Stimulated activated naive CD8-positive, alpha-beta T cell treated with anti-CD3 and anti-CD28 coated beads, Interleukin-15, amount 100 ng/mL, for 72 hours (primary cell): ENCODE data around the gene P3H1.
A peak's percentile ranks its signal among the peaks of the same experiment; 100 is the strongest.
"Not testable (repeated sequence)": the region's sequence is repeated elsewhere in the genome, so short reads cannot be mapped to it uniquely, and the experiment has no call there.

Experiments used
- ATAC-seq: fragments of 150-1000 bp; cut with Tn5 transposase; 2 replicates; pipeline ENCODE4 v1.10.0; 2021; ENCODE audit warnings: mild to moderate bottlenecking, moderate library complexity
- DNase-seq, 2 donors: peaks; one replicate each; pipeline ENCODE4 v3.0.0; 2021 to 2022
- H3K27ac Mint-ChIP-seq, 2 donors: one replicate each; pipeline ENCODE4 v1.8.0; 2022; ENCODE audit warnings: mild to moderate bottlenecking in 2 of 2, mixed read lengths in 2 of 2, moderate library complexity in 2 of 2
- H3K27me3 Mint-ChIP-seq: one replicate; pipeline ENCODE4 v1.8.0; 2022; ENCODE audit warnings: mixed read lengths
- H3K4me1 Mint-ChIP-seq: one replicate; pipeline ENCODE4 v1.8.0; 2022; ENCODE audit warnings: mild to moderate bottlenecking, mixed read lengths
- H3K4me3 Mint-ChIP-seq, 2 donors: one replicate each; pipeline ENCODE4 v1.8.0; 2022; ENCODE audit warnings: mild to moderate bottlenecking in 2 of 2, mixed read lengths in 2 of 2, moderate library complexity in 1 of 2
- H3K9me3 Mint-ChIP-seq, 2 donors: one replicate each; pipeline ENCODE4 v1.8.0; 2022; ENCODE audit warnings: mixed read lengths in 2 of 2

P3H1 gene, protein sequence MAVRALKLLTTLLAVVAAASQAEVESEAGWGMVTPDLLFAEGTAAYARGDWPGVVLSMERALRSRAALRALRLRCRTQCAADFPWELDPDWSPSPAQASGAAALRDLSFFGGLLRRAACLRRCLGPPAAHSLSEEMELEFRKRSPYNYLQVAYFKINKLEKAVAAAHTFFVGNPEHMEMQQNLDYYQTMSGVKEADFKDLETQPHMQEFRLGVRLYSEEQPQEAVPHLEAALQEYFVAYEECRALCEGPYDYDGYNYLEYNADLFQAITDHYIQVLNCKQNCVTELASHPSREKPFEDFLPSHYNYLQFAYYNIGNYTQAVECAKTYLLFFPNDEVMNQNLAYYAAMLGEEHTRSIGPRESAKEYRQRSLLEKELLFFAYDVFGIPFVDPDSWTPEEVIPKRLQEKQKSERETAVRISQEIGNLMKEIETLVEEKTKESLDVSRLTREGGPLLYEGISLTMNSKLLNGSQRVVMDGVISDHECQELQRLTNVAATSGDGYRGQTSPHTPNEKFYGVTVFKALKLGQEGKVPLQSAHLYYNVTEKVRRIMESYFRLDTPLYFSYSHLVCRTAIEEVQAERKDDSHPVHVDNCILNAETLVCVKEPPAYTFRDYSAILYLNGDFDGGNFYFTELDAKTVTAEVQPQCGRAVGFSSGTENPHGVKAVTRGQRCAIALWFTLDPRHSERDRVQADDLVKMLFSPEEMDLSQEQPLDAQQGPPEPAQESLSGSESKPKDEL

DNA sequence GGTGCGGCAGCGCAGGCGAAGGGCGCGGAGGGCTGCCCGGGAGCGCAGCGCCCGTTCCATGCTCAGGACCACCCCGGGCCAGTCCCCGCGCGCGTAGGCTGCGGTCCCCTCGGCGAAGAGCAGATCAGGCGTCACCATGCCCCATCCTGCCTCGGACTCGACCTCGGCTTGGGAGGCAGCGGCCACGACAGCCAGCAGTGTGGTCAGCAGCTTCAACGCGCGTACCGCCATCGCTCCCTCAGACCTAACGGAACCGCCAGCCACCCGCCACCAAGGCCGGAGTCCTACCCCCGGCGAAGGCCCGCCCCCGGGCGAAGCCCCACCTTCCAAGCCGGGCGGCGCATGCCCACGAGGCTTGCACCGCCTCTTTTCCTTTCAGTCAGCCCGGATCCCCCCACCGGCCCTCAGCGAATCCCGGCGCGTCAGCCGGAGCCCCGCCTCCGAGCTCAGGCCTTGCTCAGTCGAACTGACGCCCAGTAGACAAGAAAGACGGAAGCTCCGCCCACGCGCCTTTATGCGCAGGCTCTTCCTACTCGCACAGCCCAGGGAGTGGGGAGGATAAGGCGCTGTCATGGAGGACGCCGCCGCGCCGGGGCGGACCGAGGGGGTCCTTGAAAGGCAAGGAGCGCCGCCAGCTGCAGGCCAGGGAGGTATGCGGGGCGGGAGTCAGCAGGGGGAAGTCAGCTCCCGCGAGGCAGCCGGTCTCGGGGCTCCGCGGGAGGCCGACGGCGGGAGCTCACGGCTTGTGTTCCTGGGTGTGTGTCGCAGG is at the start of gene P3H1, which contains the start of gene C1orf50:
Gene P3H1, minus strand, starts transcription at position 288 of the 769 bp plus-strand sequence. Its CDS starts 57 bp downstream, at position 231.
Gene C1orf50, plus strand, starts transcription at position 509 of the 769 bp plus-strand sequence. Its CDS starts 63 bp downstream, at position 572.
- Mint-ChIP-seq H3K4me1 (peaks cover 41% of the 10 kb centered on the region), H3K4me3 (no peak within 1 kb of the TSS), H3K27me3 (no peaks in the 10 kb centered on the region), H3K9me3 (no peaks in the 10 kb centered on the region), H3K27ac (peak within 1 kb of the TSS; percentile 98)
- peak; percentile 99 to 100 for DNase-seq
- ATAC-seq: peak; percentile 93

DNA sequence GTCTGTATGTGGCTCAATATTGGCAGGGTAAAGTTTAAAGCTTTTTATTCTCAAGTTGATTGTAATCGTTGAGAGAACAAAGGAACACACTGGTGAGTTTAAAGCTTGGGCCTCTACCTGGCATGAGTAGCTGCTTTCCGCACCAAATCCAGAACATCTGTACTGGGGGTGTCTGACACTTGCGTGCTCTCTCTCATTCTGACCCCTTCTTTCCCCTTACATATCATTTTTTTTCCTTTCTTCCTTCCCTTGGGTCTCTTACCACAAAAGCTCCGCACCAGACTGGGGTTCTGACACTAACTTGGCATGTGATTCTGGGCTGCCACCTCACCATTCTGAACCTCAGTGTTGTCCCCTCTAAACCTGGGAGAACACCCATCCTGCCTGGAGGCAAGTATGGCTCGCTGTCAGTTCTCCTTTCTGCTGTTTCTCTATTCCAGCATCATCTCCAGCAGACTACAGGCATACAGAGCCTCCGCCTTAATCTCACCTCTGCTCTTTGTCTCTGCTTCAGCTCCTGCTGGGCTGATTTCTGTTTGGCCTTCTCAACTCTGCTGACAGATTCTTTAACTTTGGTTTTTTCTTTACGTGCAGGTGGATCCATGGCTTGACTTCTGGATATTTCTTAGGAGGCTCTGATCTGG is 49.2 kb upstream of the P3H1 start:
- peaks cover 30% of the 10 kb centered on the region for H3K4me1 Mint-ChIP-seq
- no peaks in the 10 kb centered on the region for H3K9me3 Mint-ChIP-seq
- H3K27ac Mint-ChIP-seq: peak overlapping the region; percentile 23 to 87
- DNase-seq: peak in 1 of 2 donors; percentile 14
- peak overlapping the region; percentile 91 to 92 for H3K4me3 Mint-ChIP-seq
- peak; percentile 8 for ATAC-seq
- no peaks in the 10 kb centered on the region for H3K27me3 Mint-ChIP-seq

DNA sequence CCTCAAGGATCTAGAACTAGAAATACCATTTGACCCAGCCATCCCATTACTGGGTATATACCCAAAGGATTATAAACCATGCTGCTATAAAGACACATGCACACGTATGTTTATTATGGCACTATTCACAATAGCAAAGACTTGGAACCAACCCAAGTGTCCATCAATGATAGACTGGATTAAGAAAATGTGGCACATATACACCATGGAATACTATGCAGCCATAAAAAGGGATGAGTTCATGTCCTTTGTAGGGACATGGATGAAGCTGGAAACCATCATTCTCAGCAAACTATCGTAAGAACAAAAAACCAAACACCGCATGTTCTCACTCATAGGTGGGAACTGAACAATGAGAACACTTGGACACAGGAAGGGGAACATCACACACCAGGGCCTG is 48.0 kb upstream of the P3H1 start:
- not testable (repeated sequence) for H3K4me3 Mint-ChIP-seq, DNase-seq, H3K27me3 Mint-ChIP-seq, H3K27ac Mint-ChIP-seq, H3K9me3 Mint-ChIP-seq, ATAC-seq
- H3K4me1 Mint-ChIP-seq: peaks cover 23% of the 10 kb centered on the region

DNA sequence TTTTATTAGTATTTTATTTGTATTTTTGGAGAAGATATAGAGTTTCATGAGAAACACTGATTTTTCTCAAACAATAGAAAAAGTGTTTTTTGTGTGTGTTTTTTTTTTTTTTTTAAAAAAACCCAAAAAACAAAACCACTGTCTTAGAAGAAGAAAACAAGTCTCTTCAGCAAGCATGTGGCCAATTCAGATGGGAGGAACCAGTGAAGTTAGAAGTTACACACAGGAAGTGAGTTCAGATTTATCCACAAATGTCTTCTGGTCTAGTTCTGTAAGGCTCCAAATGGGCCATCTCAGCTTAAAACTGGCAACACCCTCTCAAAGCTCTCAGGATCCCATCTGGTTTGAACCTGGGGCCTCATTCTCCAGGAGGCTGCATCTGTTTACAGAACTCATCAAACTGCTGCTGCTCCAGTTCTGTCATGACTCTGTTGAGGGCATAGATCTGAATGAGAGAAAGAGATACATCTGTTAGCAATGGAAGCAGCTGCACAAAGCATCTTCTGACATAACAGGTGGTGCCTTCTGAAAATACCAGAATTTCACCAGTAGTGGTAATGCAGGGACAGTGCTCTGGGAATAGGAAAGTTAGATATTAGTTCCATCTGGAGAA is 40.3 kb upstream of the P3H1 start:
- H3K27ac Mint-ChIP-seq: no peak overlapping the region

DNA sequence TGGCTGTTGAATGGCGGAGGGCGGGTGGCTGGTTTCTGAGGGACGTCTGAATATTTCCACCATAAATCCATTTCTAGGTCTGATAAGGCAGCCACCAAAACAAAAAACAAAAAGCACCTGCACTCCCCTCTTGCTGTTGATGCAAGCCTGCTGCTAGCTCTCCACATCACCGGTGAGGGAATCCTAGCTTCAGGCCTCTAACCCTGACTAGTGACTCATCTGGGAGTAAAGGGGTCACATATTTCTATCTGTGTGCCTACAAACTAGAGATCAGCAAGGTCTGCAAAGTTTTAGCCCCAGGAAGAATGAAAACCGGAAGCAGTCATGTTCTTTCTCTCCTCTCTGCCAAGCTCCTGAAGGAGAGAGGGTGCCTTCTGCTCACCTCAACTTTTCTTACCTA is 39.8 kb upstream of the P3H1 start:
- no peak for DNase-seq
- H3K27ac Mint-ChIP-seq: peak overlapping the region in 1 of 2 donors; percentile 12
- no peaks in the 10 kb centered on the region for H3K9me3 Mint-ChIP-seq
- no peaks in the 10 kb centered on the region for H3K4me1 Mint-ChIP-seq
- H3K27me3 Mint-ChIP-seq: no peaks in the 10 kb centered on the region
- H3K4me3 Mint-ChIP-seq: no peak overlapping the region
- no peak for ATAC-seq

More for the DNA sequence above, 40.3 kb upstream of the P3H1 start:
- H3K27me3 Mint-ChIP-seq: no peaks in the 10 kb centered on the region
- ATAC-seq (no peak), DNase-seq (no peak)
- H3K4me3 Mint-ChIP-seq: no peak overlapping the region
- H3K4me1 Mint-ChIP-seq: no peaks in the 10 kb centered on the region
- no peaks in the 10 kb centered on the region for H3K9me3 Mint-ChIP-seq

DNA sequence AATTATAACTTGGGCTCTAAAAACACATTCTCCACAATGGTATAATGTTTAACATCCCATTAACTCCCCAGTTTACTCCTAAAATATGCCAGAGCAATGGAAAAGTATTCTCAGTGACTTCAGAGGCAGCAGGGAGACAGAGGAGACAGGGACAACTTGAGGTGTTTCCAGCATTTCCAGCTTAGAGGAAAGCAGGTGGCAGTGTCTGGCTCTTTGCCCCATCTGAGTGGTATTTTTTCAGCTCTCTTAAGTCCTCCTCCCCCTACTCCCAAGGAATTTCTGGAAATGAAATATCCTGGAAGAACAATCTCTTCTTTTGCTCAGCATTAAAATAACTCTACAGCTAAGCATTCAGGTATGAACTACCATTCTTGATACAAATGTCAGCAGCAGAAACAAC is 39.3 kb upstream of the P3H1 start:
- Mint-ChIP-seq H3K4me1 (no peaks in the 10 kb centered on the region), H3K9me3 (no peaks in the 10 kb centered on the region), H3K4me3 (no peak overlapping the region), H3K27me3 (no peaks in the 10 kb centered on the region), H3K27ac (no peak overlapping the region)
- DNase-seq (no peak), ATAC-seq (no peak)

DNA sequence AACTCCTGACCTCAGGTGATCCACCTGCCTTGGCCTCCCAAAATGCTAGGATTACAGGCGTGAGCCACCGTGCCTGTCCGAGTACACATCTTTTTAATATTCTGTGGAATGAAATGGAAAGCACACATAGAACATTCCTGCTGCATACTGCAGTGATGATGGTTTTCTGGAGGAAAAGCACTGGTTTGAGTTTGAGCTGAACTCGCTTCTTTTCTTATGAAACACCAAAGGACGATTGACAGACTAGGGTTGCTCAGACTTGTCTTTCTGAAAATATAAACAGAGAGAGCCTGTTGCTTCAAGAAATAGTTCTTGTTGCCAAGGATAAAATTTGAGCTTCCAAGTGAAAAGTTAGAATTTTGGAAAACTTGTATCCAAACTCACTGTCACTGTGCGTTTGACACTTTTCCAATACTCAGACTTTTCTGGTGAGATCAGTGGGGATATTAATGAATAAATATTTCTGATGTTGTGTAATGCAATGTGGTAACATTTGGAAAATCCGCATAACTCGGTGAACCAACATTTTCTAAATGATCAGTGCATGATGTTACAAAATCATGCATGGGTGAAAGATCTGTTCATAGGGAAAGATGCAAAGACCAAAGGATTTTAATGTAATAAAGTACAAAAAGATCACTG is 35.1 kb upstream of the P3H1 start:
- DNase-seq (no peak), ATAC-seq (no peak)
- Mint-ChIP-seq H3K4me1 (no peaks in the 10 kb centered on the region), H3K9me3 (no peaks in the 10 kb centered on the region), H3K27ac (no peak overlapping the region), H3K27me3 (no peaks in the 10 kb centered on the region), H3K4me3 (no peak overlapping the region)

DNA sequence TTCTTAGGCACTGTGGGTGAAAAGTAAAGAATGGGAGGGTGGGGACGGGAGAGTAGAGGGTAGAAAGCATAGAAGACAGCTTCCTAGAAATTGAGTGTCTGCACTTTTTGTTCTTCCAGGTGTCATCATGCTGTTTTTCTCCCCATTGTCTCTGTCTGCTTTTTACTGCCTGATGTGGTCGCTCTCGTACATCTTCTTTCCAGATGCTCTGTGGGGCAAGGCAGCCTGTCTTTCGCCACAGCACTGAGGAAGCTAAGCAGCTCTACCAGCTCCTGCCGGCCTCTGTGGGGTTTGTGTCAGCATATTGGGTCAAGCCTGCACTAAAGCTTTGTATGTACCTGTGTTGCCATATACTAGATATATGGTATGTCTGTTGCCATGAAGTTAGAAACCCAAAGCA is 31.2 kb upstream of the P3H1 start:
- Mint-ChIP-seq H3K27me3 (no peaks in the 10 kb centered on the region), H3K4me3 (no peak overlapping the region), H3K4me1 (no peaks in the 10 kb centered on the region), H3K9me3 (no peaks in the 10 kb centered on the region), H3K27ac (no peak overlapping the region)
- no peak for DNase-seq
- no peak for ATAC-seq

DNA sequence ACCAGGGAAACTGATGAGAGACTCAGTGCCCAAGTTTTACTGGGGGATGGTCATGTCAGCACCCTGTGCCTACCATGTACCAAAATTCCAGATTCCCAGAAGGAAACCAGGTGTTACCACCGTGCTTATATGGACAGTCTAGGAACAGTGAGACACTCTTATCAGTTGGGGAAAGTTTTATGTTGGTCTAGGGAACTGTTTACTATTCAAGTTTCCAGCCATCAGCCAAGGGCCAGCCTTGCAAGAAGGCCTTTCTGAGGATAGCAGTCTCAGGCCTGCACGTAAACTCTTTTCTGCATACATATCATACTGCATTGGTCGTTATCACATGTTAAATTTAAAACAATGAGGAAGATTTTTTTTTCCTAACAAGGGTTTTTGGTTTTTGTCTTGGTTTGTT is 30.6 kb upstream of the P3H1 start:
- Mint-ChIP-seq H3K27ac (no peak overlapping the region), H3K4me1 (no peaks in the 10 kb centered on the region), H3K27me3 (no peaks in the 10 kb centered on the region), H3K4me3 (no peak overlapping the region), H3K9me3 (no peaks in the 10 kb centered on the region)
- no peak for ATAC-seq
- no peak for DNase-seq

DNA sequence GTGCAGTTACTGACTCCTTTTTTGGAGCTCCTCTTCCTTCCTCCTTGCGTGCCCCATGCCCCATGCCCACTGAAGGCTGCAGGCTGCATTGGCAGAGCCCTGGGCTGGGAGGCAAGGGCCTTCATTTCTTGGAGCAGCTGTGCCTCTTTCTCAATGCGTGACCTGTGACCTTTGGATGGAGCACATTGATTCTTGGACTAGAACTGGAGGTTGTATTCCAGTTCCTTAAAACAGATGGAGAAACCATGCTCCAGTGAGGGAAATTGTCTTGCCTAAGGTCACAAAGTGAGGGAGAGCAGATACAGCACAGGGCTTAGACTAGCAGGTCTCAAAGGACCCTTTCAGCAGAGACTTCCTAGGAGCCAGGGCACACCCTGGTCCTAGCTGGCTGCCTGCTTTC is 27.0 kb upstream of the P3H1 start:
- ATAC-seq (no peak), DNase-seq (no peak)
- H3K27me3 Mint-ChIP-seq: no peaks in the 10 kb centered on the region
- H3K9me3 Mint-ChIP-seq: no peaks in the 10 kb centered on the region
- no peak overlapping the region for H3K27ac Mint-ChIP-seq
- H3K4me3 Mint-ChIP-seq: no peak overlapping the region
- no peaks in the 10 kb centered on the region for H3K4me1 Mint-ChIP-seq

DNA sequence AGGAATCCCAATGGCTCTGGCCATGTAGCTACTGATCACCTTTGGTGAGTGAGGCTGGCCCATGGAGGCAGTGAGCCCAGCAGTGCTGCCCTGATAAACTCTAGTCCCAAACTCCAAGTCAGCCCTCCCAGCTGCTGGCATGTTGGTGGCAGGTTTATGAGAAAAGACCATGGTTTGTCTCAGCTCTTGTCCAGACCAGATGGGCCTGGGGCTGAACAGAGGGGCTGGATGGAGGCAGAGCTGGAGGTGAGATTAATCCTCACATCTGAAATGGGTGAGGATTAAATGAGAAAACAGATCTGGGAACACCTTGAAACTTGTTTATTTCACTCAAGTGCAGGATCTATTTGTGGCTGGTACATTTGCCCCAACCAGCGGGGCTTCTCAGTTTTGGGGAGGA is 21.2 kb upstream of the P3H1 start:
- H3K27ac Mint-ChIP-seq: no peak overlapping the region
- DNase-seq (no peak), ATAC-seq (no peak)
- no peaks in the 10 kb centered on the region for H3K9me3 Mint-ChIP-seq
- H3K4me1 Mint-ChIP-seq: peaks cover 30% of the 10 kb centered on the region
- H3K27me3 Mint-ChIP-seq: no peaks in the 10 kb centered on the region
- no peak overlapping the region for H3K4me3 Mint-ChIP-seq

DNA sequence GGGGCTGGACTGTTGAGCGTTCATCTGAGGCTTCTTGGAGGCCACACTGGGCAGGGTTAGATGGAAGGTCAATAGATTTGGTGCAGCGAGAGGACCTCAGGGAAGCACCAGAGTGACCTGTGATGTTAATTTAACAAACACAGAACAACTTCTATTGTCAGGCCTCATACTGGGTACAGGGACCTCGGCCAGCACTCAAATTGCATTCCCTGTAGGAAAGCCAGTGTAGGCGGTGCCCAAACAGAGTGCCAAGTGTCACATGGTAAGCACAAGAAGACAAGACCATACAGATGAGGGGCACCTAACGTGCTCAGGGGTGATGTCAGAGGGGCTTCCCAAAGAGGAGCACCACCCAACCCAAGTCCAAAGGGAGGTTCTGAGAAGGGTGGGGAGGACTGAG is 19.3 kb upstream of the P3H1 start:
- no peaks in the 10 kb centered on the region for H3K27me3 Mint-ChIP-seq
- H3K4me1 Mint-ChIP-seq: peaks cover 30% of the 10 kb centered on the region
- no peak overlapping the region for H3K27ac Mint-ChIP-seq
- H3K9me3 Mint-ChIP-seq: no peaks in the 10 kb centered on the region
- DNase-seq: no peak
- H3K4me3 Mint-ChIP-seq: peak overlapping the region in 1 of 2 donors; percentile 60
- ATAC-seq: no peak

DNA sequence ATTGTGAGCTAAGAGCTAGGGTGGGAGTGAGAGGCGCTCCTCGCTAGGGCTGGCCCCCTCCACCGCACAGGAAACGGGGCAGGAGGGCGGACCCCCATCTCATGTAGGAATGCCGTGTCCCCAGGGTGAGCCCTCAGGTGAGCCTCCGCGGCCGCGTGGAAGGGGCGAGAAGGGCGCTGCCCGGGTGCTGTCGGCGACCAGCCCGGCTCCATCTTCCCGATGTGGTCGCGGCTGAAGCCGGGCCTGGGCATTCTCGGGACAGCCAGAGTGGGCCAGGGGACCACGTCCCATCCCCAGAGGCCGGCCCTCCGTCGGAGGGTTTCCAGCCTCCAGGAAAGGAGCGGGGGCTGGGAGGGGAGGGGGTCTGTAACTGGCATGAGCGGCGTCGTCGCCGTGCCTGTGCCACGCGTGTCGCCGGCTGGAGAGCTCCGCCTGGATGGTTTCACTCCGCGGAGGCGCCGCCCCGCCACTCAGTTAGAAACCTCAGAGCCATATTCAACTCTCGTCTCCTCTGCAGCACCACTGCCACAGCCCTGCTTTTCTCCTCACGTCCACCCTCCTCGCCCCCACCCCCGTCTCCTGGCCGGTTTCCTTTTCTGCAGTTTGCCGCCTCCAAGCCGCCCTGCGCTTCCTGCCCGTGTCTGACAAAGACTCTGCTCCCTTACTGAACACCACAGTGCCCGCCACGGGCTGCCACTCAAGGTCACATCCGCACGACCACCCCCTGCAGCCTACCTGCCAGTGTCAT is 18.3 kb upstream of the P3H1 start, which contains the start of gene TMEM269:
Gene TMEM269, plus strand, starts transcription at position 46 of the 748 bp plus-strand sequence. CDS start 4,903 bp downstream, outside the sequence.
- H3K9me3 Mint-ChIP-seq: no peaks in the 10 kb centered on the region
- H3K27me3 Mint-ChIP-seq: no peaks in the 10 kb centered on the region
- ATAC-seq: peak; percentile 84
- peak within 1 kb of the TSS; percentile 50 to 54 for H3K27ac Mint-ChIP-seq
- peak within 1 kb of the TSS; percentile 60 to 82 for H3K4me3 Mint-ChIP-seq
- peaks cover 30% of the 10 kb centered on the region for H3K4me1 Mint-ChIP-seq
- peak; percentile 32 to 43 for DNase-seq

DNA sequence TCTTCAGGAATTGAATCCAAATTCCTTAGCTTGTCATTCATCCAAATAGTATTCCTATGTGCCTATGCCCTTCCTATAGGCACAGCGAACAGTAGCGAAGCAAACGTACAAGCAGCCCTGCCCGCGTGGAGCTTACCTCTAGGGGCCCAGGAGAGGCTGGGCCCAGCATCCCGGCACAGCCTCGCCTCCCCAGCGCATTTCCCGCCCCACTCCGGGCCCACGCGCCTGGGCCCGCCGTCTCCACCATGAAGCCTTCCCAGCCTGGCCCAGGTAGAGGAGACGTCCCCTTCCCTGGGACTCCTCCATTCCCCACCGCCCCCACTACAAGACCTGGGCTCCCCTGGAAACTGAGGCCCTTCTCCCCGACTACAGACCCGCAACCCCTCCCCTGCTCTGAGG is 17.7 kb upstream of the P3H1 start:
- no peaks in the 10 kb centered on the region for H3K9me3 Mint-ChIP-seq
- H3K4me1 Mint-ChIP-seq: peaks cover 30% of the 10 kb centered on the region
- peak overlapping the region in 1 of 2 donors; percentile 82 for H3K4me3 Mint-ChIP-seq
- no peak overlapping the region for H3K27ac Mint-ChIP-seq
- ATAC-seq (peak; percentile 11), DNase-seq (no peak)
- no peaks in the 10 kb centered on the region for H3K27me3 Mint-ChIP-seq
